GM12878 (cell line): ENCODE measurements around the gene RETREG2.

Experiments used
- PBX3 ChIP-seq: IDR thresholded peaks from 2 replicates; pipeline ENCODE4 v1.6.1; 2011; ENCODE audit warnings: mild to moderate bottlenecking, low read depth, low read length, moderate library complexity; ENCODE audit not compliant: insufficient replicate concordance
- REST ChIP-seq: IDR thresholded peaks from 2 replicates; pipeline ENCODE4 v1.6.1; 2012; ENCODE audit warnings: mild to moderate bottlenecking, low read depth, low read length
- SMC3 ChIP-seq: IDR thresholded peaks from 2 replicates; pipeline ENCODE4 v1.6.1; 2011; ENCODE audit warnings: low read length, improper control_type of control experiment, borderline replicate concordance

- TF ChIP-seq PBX3 (no peak), REST (no peak), SMC3 (no peak)
These were observed 6.0 kb downstream of the RETREG2 start for GRCh38 chr2:219184121-219184520.
